Ishikawa (cell line): ENCODE results near the gene ZDHHC19.
A peak's percentile ranks its signal among the peaks of the same experiment; 100 is the strongest.

Source experiments
- CEBPB ChIP-seq: IDR thresholded peaks from 2 replicates; pipeline ENCODE4 v1.6.1; 2012
- CREB1 ChIP-seq: IDR thresholded peaks from 2 replicates; pipeline ENCODE4 v1.6.1; 2012; ENCODE audit warnings: low read depth
- EGR1 ChIP-seq: IDR thresholded peaks from 2 replicates; pipeline ENCODE4 v1.6.1; 2012
- EP300 ChIP-seq: IDR thresholded peaks from 2 replicates; pipeline ENCODE4 v1.6.1; 2012; ENCODE audit warnings: borderline replicate concordance
- FOXM1 ChIP-seq: IDR thresholded peaks from 2 replicates; pipeline ENCODE4 v1.6.1; 2012; ENCODE audit warnings: low read depth, borderline replicate concordance
- NFIC ChIP-seq: IDR thresholded peaks from 2 replicates; pipeline ENCODE4 v1.6.1; 2012
- RAD21 ChIP-seq: IDR thresholded peaks from 2 replicates; pipeline ENCODE4 v1.6.1; 2012; ENCODE audit warnings: low read depth
- TAF1 ChIP-seq: IDR thresholded peaks from 2 replicates; pipeline ENCODE4 v1.6.1; 2012; ENCODE audit warnings: low read depth, mild to moderate bottlenecking
- TCF12 ChIP-seq: IDR thresholded peaks from 2 replicates; pipeline ENCODE4 v1.6.1; 2012; ENCODE audit warnings: low read depth
- TEAD4 ChIP-seq: IDR thresholded peaks from 2 replicates; pipeline ENCODE4 v1.6.1; 2012
- USF1 ChIP-seq: IDR thresholded peaks from 2 replicates; pipeline ENCODE4 v1.6.1; 2012
- YY1 ChIP-seq: IDR thresholded peaks from 2 replicates; pipeline ENCODE4 v1.6.1; 2012; ENCODE audit warnings: low read depth
- ZBTB7A ChIP-seq: IDR thresholded peaks from 2 replicates; pipeline ENCODE4 v1.6.1; 2012; ENCODE audit warnings: low read depth
- TF ChIP-seq, protein P1 (sequence below): IDR thresholded peaks from 2 replicates; pipeline ENCODE4 v1.6.1; 2012
- TF ChIP-seq, protein P2 (sequence below): IDR thresholded peaks from 2 replicates; pipeline ENCODE4 v1.6.1; 2012; ENCODE audit warnings: low read depth, mild to moderate bottlenecking

Gene ZDHHC19

DNA sequence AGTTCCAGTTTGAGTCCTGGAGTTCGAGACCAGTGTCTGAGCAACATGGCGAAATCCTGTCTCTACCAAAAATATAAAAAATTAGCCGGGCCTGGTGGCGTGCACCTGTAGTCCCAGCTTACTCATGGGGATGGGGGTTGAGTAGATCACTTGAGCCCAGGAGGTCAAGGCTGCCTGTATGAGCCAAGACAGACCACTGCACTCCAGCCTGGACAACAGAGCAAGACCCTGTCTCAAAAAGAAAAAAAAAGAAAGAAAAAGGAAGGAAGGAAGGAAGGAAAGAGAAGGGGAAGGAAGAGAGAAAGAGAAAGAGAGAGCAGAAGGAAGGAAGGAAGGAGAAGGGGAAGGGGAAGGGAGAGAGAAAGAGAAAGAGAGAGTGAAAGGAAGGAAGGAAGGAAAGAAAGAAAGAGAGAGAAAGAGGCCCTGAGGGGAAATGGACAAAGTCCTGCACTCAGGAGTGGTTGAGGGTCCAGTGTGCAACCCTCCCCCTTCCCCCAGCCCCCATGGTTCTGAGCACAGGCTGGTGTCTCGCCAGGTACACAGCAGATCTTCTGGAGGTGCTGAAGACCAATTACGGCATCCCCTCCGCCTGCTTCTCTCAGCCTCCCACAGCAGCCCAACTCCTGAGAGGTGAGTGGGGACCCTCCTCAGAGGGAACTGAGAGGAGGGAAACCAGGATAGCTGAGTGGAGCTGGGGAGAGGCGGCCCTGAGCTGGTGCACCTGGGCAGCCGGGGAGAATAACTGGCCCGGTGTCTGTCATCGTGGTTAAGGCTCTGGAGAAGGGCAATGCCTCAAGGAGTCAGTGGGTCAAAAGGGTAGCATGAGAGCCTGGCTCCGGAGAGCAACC lies 6.3 kb upstream of the ZDHHC19 start:
- TF ChIP-seq TCF12 (no peak), FOXM1 (no peak), USF1 (no peak), TAF1 (no peak), EP300 (no peak), NFIC (no peak), TEAD4 (no peak), ZBTB7A (no peak), EGR1 (no peak), CREB1 (no peak), YY1 (no peak), RAD21 (no peak), CEBPB (no peak)
- TF ChIP-seq, protein P1, sequence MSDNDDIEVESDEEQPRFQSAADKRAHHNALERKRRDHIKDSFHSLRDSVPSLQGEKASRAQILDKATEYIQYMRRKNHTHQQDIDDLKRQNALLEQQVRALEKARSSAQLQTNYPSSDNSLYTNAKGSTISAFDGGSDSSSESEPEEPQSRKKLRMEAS: no peak
- TF ChIP-seq, protein P2, sequence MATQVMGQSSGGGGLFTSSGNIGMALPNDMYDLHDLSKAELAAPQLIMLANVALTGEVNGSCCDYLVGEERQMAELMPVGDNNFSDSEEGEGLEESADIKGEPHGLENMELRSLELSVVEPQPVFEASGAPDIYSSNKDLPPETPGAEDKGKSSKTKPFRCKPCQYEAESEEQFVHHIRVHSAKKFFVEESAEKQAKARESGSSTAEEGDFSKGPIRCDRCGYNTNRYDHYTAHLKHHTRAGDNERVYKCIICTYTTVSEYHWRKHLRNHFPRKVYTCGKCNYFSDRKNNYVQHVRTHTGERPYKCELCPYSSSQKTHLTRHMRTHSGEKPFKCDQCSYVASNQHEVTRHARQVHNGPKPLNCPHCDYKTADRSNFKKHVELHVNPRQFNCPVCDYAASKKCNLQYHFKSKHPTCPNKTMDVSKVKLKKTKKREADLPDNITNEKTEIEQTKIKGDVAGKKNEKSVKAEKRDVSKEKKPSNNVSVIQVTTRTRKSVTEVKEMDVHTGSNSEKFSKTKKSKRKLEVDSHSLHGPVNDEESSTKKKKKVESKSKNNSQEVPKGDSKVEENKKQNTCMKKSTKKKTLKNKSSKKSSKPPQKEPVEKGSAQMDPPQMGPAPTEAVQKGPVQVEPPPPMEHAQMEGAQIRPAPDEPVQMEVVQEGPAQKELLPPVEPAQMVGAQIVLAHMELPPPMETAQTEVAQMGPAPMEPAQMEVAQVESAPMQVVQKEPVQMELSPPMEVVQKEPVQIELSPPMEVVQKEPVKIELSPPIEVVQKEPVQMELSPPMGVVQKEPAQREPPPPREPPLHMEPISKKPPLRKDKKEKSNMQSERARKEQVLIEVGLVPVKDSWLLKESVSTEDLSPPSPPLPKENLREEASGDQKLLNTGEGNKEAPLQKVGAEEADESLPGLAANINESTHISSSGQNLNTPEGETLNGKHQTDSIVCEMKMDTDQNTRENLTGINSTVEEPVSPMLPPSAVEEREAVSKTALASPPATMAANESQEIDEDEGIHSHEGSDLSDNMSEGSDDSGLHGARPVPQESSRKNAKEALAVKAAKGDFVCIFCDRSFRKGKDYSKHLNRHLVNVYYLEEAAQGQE: no peak

DNA sequence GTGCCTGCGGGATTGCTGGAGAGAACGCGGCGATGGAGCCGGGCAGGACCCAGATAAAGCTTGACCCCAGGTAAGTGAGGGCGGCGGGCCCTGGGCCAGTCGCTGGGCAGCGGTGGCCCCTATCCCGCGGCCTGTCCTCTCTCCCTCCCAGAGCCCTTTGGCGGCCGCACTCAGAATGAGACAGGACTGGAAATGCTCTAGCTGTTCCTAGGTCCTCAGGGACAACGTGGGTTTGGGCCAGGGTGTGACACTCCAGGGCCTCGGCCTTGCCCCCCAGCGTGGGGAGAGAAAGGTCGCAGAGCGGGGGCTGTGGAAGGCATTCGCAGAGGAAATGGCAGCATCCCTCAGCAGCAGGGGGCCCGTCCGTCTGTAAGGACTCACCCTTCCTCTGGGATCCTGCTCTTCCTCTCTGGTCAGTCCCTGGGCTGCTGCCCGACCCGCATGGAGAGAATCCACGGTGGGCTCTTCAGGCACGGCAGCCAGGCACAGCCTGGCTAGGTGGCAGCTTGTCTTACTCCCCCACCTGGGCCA lies 5.5 kb upstream of the ZDHHC19 start:
- TF ChIP-seq CREB1: no peak
- no peak for TF ChIP-seq EP300
- TF ChIP-seq EGR1: no peak
- no peak for TF ChIP-seq FOXM1
- TF ChIP-seq ZBTB7A: peak; percentile 1; the same call in 1 of the 2 replicates
- no peak for TF ChIP-seq USF1

- no peak for TF ChIP-seq TCF12
- TF ChIP-seq USF1: no peak
- TF ChIP-seq ZBTB7A: peak; percentile 77
- TF ChIP-seq NFIC: peak; percentile 83
- TF ChIP-seq, protein P1: peak; percentile 53; the same call in 1 of the 2 replicates
- peak; percentile 35; the same call in 1 of the 2 replicates for TF ChIP-seq TAF1
These were observed 4.9 kb upstream of the ZDHHC19 start, which contains the start of gene SLC51A for GRCh38 chr3:196216089-196216564. SLC51A (plus strand) TSS chr3:196216534; CDS start chr3:196216713, 179 bp downstream.

DNA sequence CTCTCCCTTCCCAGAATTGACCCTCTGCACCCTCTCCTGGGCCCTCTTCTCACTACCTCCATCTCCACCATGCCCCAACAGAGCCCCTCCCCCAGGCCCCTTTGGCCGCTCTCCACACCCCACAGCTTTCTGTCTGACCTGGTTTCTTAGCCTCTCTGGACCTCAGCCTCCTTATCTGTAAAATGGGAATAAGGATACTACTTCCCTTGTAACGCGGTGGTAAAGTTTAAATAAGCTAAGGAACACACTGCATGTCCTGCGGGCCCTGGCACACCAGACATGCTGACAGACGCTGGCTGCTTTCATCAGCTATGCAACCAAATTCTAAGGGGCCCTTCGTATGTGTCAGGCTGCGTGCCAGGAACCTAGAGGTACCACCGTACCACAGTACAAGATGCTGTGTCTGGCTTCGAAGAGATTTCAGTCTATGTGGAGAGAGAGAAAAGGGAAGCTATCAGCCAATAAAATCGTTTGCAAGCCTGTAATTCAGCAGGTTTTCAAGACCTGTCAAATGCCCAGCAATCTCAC lies 4.4 kb upstream of the ZDHHC19 start:
- TF ChIP-seq ZBTB7A: no peak
- no peak for TF ChIP-seq NFIC
- TF ChIP-seq, protein P2: no peak
- TF ChIP-seq CREB1: no peak
- TF ChIP-seq YY1: no peak
- TF ChIP-seq, protein P1: no peak
- TF ChIP-seq CEBPB: no peak
- no peak for TF ChIP-seq EGR1
- TF ChIP-seq EP300: no peak
- TF ChIP-seq FOXM1: no peak
